SK-N-SH treated with all-trans-retinoic acid at 6 μM for 48 hours (cell line): ENCODE measurements around the gene DIPK1A.

ENCODE experiments used
- ATAC-seq: fragments of 200-7000 bp; cut with Tn5 transposase; 3 replicates; pipeline ENCODE4 v1.9.1; 2020; ENCODE audit warnings: mild to moderate bottlenecking, moderate library complexity
- ARNTL ChIP-seq: fragments of 450-650 bp; formaldehyde crosslinking; IDR thresholded peaks from 2 replicates; pipeline ENCODE4 v1.5.0; 2020; ENCODE audit warnings: low read depth, mild to moderate bottlenecking, moderate library complexity, borderline replicate concordance
- BACH2 ChIP-seq: fragments of 250-450 bp; sonication (Bioruptor Pico); IDR thresholded peaks from 2 replicates; pipeline ENCODE4 v1.9.0; 2021; ENCODE audit warnings: mild to moderate bottlenecking, borderline replicate concordance
- CREB5 ChIP-seq: fragments of 250-450 bp; sonication (Bioruptor Pico); IDR thresholded peaks from 2 replicates; pipeline ENCODE4 v1.5.1; 2020; ENCODE audit warnings: low read depth, mild to moderate bottlenecking, moderate library complexity
- CSDC2 ChIP-seq: fragments of 250-450 bp; sonication (Bioruptor Pico); IDR thresholded peaks from 2 replicates; pipeline ENCODE4 v1.5.0; 2020; ENCODE audit warnings: mild to moderate bottlenecking, moderate library complexity
- CSRNP3 ChIP-seq: fragments of 250-450 bp; sonication (Bioruptor Pico); IDR thresholded peaks from 2 replicates; pipeline ENCODE4 v1.5.1; 2021; ENCODE audit warnings: mild to moderate bottlenecking, moderate library complexity
- ESRRG ChIP-seq: fragments of 250-450 bp; sonication (Bioruptor Pico); IDR thresholded peaks from 2 replicates; pipeline ENCODE4 v1.6.1; 2021; ENCODE audit warnings: mild to moderate bottlenecking
- GLIS3 ChIP-seq: fragments of 250-450 bp; sonication (Bioruptor Pico); IDR thresholded peaks from 2 replicates; pipeline ENCODE4 v1.5.0; 2020; ENCODE audit warnings: mild to moderate bottlenecking, moderate library complexity
- ISL1 ChIP-seq: fragments of 250-450 bp; sonication (Bioruptor Pico); IDR thresholded peaks from 2 replicates; pipeline ENCODE4 v2.1.2; 2022; ENCODE audit warnings: mild to moderate bottlenecking, moderate library complexity
- OSR1 ChIP-seq: fragments of 250-450 bp; sonication (Bioruptor Pico); IDR thresholded peaks from 2 replicates; pipeline ENCODE4 v1.8.0; 2022; ENCODE audit warnings: moderate library complexity, mild to moderate bottlenecking, inconsistent platforms
- PATZ1 ChIP-seq: fragments of 250-450 bp; sonication (Bioruptor Pico); IDR thresholded peaks from 2 replicates; pipeline ENCODE4 v1.8.0; 2020; ENCODE audit warnings: mild to moderate bottlenecking, moderate library complexity, borderline replicate concordance
- POU6F1 ChIP-seq: fragments of 250-450 bp; sonication (Bioruptor Pico); IDR thresholded peaks from 2 replicates; pipeline ENCODE4 v1.8.0; 2021; ENCODE audit warnings: low read depth, mild to moderate bottlenecking, moderate library complexity, borderline replicate concordance
- PPARA ChIP-seq: fragments of 250-450 bp; sonication (Bioruptor Pico); IDR thresholded peaks from 2 replicates; pipeline ENCODE4 v1.5.0; 2020; ENCODE audit warnings: mild to moderate bottlenecking, borderline replicate concordance
- RARB ChIP-seq: fragments of 250-450 bp; sonication (Bioruptor Pico); IDR thresholded peaks from 2 replicates; pipeline ENCODE4 v1.8.0; 2021; ENCODE audit warnings: mild to moderate bottlenecking, moderate library complexity
- SNAI2 ChIP-seq: fragments of 250-450 bp; sonication (Bioruptor Pico); IDR thresholded peaks from 2 replicates; pipeline ENCODE4 v1.5.0; 2020; ENCODE audit warnings: mild to moderate bottlenecking, moderate library complexity
- TCF4 ChIP-seq: fragments of 250-450 bp; sonication (Bioruptor Pico); IDR thresholded peaks from 2 replicates; pipeline ENCODE4 v1.8.0; 2021; ENCODE audit warnings: mild to moderate bottlenecking, moderate library complexity, borderline replicate concordance
- TOX ChIP-seq: fragments of 250-450 bp; sonication (Bioruptor Pico); IDR thresholded peaks from 2 replicates; pipeline ENCODE4 v1.8.0; 2021; ENCODE audit warnings: mild to moderate bottlenecking, moderate library complexity, borderline replicate concordance
- TSHZ2 ChIP-seq: fragments of 250-450 bp; sonication (Bioruptor Pico); IDR thresholded peaks from 2 replicates; pipeline ENCODE4 v1.5.0; 2020; ENCODE audit warnings: mild to moderate bottlenecking, moderate library complexity
- ZC3H10 ChIP-seq: fragments of 250-450 bp; sonication (Bioruptor Pico); IDR thresholded peaks from 2 replicates; pipeline ENCODE4 v1.5.1; 2021; ENCODE audit warnings: mild to moderate bottlenecking, moderate library complexity
- ZFP3 ChIP-seq: fragments of 250-450 bp; sonication (Bioruptor Pico); IDR thresholded peaks from 2 replicates; pipeline ENCODE4 v1.5.0; 2020; ENCODE audit warnings: mild to moderate bottlenecking, moderate library complexity
- ZFP30 ChIP-seq: fragments of 450-650 bp; formaldehyde crosslinking; IDR thresholded peaks from 2 replicates; pipeline ENCODE4 v1.5.0; 2022; ENCODE audit warnings: mild to moderate bottlenecking, moderate library complexity
- ZNF565 ChIP-seq: fragments of 450-650 bp; formaldehyde crosslinking; conservative IDR thresholded peaks from 2 replicates; pipeline ENCODE4 v1.5.0; 2020; ENCODE audit warnings: low read depth, mild to moderate bottlenecking, moderate library complexity
- ZNF70 ChIP-seq: fragments of 450-650 bp; formaldehyde crosslinking; IDR thresholded peaks from 2 replicates; pipeline ENCODE4 v1.5.0; 2020; ENCODE audit warnings: mild to moderate bottlenecking, moderate library complexity

Gene DIPK1A

GRCh38 chr1:92843429-92844352 lies 117.6 kb downstream of the DIPK1A start:
- no peak; the same call in 2 of the 3 replicates for ATAC-seq
- TF ChIP-seq OSR1 (CRISPR knock-in tag): no peak
- TF ChIP-seq CREB5 (CRISPR knock-in tag): no peak
- TF ChIP-seq CSRNP3 (CRISPR knock-in tag): no peak
- no peak for TF ChIP-seq TCF4 (CRISPR knock-in tag)
- no peak for TF ChIP-seq GLIS3
- TF ChIP-seq ZFP3 (CRISPR knock-in tag): no peak
- no peak for TF ChIP-seq ARNTL (CRISPR knock-in tag)
- no peak for TF ChIP-seq CSDC2 (CRISPR knock-in tag)
- TF ChIP-seq ESRRG (CRISPR knock-in tag): no peak
- no peak for TF ChIP-seq TOX
- no peak for TF ChIP-seq ZC3H10 (CRISPR knock-in tag)
- TF ChIP-seq ISL1 (CRISPR knock-in tag): no peak
- no peak for TF ChIP-seq PATZ1 (CRISPR knock-in tag)
- no peak for TF ChIP-seq POU6F1 (CRISPR knock-in tag)
- TF ChIP-seq ZNF70 (CRISPR knock-in tag): no peak

- ATAC-seq: no peak
- TF ChIP-seq ZC3H10 (CRISPR knock-in tag): no peak
- TF ChIP-seq ZNF70 (CRISPR knock-in tag): no peak
- TF ChIP-seq ZNF565 (CRISPR knock-in tag): no peak
- no peak for TF ChIP-seq RARB
- TF ChIP-seq PATZ1 (CRISPR knock-in tag): no peak
- TF ChIP-seq BACH2: no peak
- no peak for TF ChIP-seq PPARA (CRISPR knock-in tag)
- no peak for TF ChIP-seq TCF4 (CRISPR knock-in tag)
- TF ChIP-seq SNAI2 (CRISPR knock-in tag): no peak
- no peak for TF ChIP-seq ARNTL (CRISPR knock-in tag)
- no peak for TF ChIP-seq OSR1 (CRISPR knock-in tag)
- TF ChIP-seq ESRRG (CRISPR knock-in tag): no peak
- no peak for TF ChIP-seq TSHZ2
- no peak for TF ChIP-seq ZFP3 (CRISPR knock-in tag)
- TF ChIP-seq CREB5 (CRISPR knock-in tag): no peak
- no peak for TF ChIP-seq TOX
- no peak for TF ChIP-seq ZFP30
- no peak for TF ChIP-seq GLIS3
- no peak for TF ChIP-seq ISL1 (CRISPR knock-in tag)
Measured at GRCh38 chr1:92843046-92843423, 118.2 kb downstream of the DIPK1A start.
